Activated naive CD4-positive, alpha-beta T cell treated with anti-CD3 and anti-CD28 coated beads, Interleukin-2, amount 50 U/mL, for 16 hours (primary cell): ENCODE data around the gene HIC2.
"Not testable (repeated sequence)": the region's sequence is repeated elsewhere in the genome, so short reads cannot be mapped to it uniquely, and the experiment has no call there.

Source experiments
- DNase-seq: peaks from one replicate; pipeline ENCODE4 v3.0.0-alpha.2; 2020

Gene HIC2

DNA sequence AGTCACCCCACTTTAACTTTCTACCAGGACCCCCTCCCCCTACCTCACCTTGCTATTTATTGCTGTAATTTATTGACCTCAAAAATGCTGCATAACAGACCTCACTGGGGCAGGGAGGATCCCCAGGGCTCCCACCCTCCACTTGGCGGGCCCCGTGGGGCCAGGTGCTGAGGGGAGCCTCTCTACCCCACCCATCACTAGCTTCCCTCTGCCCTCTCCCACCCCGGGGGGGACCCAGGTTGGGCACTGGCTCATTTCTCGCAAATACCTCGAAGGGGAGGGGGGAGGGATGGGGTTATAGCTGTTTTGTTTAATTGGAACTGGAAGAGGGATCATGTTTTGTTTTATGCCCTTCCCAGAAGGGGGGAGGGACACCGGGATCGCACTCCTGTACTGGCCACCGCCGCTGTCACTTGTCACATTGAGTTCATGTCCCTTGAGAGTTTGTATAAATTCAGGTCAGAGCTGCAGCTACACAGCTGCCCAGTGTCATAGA lies 33.7 kb downstream of the HIC2 start:
- no peak for DNase-seq

DNA sequence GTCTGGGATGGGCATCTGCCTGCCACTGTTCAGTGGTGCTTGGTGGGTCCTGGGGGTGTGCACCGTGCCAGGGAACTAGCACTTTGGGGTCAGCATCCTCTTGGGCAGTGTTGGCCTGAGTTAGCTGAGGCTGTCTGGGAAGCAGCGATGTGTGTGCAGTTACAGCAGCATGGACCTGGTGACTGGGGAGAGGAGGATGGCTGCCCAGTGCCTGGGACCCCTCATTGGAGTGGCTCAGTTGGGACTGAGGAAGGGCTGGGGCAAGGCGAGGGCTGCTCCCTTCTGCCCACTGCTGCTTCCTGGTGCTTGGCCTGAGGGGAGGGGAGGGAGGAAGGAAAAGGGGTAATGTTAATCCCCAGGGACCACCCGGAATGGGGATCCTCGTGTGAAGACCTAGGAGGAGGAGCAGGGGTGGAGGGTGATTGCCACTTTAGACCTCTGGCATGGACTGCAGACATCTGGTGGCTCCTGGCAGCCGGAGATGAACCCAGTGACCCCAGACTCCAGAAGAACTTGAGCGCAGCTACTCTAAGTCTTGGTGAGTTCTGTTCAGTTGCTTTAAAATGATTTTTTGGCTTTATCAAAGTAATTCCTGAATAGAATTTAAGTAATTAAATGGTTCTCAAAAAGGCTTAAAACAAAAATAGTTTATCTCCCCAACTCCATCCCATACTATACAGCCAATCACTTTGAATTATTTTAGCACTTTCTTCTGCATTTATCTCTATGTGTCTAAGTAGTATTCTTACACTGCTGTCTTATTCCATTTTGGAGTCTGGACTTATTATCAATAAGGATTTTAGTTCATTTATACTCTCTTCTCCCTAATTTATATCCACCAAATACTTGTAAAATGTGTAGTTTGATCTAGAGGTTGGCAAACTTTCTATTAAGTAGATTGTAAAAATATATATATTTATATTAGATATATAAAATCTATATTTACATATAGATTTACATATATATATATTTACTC lies 34.7 kb downstream of the HIC2 start:
- DNase-seq = peak; percentile 1

DNA sequence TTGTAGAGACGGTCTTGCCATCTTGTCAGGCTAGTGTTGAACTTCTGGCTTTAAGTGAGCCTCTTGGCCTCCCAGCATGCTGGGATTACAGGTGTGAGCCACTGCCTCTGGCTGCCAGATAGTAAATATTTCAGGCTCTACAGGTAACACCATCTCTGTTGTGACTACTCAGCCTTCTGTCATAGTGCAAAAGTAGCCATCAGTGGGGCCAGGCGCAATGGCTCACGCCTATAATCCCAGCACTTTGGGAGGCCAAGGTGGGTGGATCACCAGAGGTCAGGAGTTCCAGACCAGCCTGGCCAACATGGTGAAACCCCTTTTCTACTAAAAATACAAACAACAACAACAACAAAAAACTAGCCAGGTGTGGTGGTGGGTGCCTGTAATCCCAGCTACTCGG lies 35.5 kb downstream of the HIC2 start:
- not testable (repeated sequence) for DNase-seq

DNA sequence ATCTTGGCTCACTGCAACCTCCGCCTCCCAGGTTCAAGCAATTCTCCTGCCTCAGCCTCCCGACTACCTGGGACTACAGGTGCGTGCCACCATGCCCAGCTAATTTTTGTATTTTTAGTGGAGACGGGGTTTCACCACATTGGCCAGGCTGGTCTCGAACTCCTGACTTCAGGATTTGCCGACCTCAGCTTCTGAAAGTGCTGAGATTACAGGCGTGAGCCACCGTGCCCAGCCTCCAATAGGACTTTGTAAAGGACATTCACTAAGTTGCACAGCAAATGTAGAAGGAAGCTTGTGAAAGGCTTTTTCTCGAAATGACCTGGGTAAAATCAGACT lies 37.8 kb downstream of the HIC2 start:
- DNase-seq = not testable (repeated sequence)

DNA sequence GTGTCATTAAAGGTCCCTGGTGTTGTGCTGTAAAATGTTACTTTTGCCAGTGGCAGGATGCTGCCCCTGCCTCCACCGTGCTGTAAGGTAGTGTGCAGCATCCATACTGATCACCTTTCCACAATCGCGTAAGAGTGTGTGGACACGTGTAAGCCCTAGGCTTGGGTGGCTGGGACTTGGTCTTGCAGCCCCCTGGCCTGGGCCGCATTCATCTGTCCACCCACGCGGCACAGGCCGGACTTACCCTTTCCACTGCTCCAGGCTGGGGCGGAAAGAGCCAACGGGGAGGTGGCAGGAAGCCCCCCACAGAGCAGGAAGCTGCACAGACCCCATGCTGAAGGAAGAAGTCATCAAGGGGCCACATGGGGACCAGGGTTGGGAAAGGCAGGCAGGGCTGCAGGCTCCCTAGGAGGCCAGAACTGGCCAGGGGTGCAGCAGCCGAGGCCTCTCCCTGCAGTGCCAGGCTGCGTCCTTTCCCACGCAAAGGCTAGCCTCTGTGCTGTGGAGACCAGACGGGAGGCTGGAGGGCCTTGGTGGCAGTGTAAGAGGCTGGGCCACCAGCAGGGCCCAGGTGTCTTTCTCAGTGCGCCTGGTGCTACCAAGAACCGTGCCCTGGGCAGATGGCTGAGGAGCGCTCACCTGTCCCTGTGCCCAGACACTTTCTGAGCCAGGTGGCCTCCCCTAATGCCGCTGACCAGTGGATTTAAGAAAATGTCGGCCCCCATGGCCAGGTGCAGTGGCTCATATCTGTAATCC lies 38.3 kb downstream of the HIC2 start:
- DNase-seq = no peak

DNA sequence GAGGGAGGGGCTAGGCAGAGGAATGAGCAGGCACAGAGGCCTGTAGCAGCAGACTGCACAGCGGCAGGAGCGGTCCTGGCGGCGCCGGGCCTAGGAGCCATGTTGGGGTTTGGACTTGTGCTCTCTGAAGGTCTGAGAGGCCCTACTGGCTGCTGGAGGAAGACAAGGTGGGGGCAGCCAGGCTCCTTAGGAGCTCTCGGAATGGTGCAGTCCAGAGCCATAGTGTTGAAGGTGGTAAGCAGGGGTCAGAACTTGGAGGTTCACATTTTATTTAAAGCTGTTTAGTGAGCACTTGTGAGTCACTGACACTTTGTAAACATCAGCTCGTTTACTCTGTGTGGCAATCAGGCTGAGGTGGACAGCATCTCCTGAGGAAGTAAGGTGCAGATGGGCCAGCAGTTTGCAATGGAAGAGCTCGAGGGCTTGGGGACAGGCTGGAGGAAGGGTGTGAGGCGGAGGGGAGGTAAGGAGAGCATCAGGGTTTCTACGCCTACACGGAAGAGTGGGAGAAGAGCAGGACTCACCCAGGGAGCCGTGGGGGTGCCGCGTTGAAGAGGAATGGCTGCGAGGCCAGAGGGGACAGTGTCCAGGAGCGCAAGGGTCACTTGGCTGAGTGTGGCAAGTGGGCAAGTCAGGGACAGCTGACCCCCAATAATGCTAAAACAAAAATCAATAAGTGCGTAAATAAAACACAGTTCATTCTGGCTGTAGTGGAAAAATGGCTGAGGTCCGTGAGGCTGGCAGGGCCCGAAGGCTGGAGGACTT lies 40.0 kb downstream of the HIC2 start:
- DNase-seq = no peak

DNA sequence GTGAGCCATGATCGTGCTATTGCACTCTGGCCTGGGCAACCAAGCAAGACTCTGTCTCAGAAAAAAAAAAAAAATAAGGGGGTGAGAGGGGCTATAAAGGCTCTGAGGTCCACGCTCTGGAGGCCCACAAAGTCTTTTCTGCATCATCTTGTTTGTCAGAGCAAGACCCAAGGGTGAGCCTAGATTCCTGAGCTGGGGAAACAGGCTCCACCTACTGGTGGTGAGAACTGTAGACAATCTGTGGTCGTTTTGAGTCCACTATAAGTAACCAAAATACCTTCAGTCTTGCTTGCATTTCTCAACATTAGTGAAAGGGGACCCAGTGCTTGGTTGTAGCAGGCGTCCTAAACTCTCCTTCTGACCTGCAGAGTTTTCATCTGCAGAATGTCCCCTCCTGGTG lies 45.5 kb downstream of the HIC2 start:
- DNase-seq = not testable (repeated sequence)

DNA sequence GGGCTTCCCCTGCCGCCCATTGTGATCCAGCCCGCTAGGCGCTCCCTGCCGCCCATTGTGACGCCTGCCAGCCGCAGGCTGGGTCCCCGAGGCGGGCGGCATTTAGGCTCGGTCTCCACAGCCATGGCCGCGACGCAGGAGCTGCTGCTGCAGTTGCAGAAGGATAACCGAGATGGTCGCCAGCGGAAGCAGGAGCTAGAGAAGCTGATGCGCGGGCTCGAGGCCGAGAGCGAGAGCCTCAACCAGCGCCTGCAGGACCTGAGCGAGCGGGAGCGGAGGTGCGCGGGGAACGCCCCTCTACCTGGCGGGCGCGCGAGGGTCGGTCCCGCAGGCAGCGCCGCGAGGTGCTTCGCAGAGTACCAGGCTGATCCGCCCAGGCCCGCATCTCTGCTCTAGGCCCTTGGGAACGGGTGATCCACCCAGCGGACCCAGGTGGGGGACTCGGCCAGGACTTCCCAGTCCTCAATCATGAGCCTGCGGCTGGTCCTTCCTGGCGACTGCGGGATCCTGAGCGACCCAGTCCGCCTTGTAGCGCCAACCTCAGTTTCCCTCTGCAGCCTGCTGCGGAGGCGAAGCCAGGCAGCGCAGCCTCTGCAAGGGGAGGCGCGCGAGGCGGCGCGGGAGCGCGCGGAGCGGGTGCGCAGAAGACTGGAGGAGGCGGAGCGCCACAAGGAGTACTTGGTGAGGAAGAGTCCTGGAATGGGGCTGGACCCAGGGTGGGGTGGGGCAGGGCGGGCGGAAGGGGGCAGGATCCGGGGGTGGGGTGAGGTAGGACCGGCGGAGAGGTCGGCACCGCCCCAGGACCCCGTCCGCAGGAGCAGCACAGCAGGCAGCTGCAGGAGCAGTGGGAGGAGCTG lies 50.4 kb downstream of the HIC2 start, which contains the start of gene TMEM191C:
Gene TMEM191C, plus strand, starts transcription at position 51 of the 857 bp plus-strand sequence. Its CDS starts 73 bp downstream, at position 124.
- not testable (repeated sequence) for DNase-seq

DNA sequence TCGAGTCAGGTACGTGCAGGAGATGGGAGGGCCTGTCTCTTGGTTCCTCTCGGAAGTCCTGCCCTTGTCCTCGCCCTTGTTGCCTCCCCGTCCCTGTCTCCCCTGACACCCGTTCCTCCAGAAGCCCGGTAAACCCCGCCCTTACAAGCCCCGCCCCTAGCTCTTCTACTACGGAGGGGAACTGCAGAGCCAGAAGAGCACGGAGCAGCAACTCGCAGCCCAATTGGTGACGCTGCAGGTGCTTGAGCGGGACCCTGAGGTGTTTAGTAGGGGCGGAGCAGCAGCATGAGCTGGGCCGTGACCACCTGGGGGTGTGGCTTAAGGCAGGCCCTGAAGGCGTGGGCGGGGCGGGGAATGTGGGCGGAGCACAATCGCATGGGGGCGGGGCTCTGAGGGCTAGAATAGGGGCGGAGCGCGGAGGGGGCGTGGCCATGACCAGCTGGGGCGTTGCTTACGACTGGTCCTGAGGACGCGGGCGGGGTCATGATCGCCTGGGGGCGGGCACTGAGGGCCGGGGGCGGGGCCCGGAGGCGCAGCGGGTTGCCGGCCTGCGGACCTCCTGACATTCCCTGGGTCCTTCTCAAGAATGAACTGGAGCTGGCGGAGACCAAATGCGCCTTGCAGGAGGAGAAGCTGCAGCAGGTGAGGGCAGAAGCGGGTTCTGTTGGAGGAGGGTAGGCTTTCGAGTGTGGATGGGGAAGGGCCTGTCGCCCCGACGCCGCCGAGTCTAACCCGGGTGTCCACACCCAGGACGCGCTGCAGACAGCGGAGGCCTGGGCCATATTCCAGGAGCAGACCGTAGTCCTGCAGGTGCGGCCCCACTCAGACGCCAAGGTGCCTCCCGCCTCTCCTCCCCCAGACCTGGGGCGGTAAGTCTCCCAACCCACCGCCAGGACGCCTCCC lies 51.3 kb downstream of the HIC2 start:
- DNase-seq = peak; percentile 90

DNA sequence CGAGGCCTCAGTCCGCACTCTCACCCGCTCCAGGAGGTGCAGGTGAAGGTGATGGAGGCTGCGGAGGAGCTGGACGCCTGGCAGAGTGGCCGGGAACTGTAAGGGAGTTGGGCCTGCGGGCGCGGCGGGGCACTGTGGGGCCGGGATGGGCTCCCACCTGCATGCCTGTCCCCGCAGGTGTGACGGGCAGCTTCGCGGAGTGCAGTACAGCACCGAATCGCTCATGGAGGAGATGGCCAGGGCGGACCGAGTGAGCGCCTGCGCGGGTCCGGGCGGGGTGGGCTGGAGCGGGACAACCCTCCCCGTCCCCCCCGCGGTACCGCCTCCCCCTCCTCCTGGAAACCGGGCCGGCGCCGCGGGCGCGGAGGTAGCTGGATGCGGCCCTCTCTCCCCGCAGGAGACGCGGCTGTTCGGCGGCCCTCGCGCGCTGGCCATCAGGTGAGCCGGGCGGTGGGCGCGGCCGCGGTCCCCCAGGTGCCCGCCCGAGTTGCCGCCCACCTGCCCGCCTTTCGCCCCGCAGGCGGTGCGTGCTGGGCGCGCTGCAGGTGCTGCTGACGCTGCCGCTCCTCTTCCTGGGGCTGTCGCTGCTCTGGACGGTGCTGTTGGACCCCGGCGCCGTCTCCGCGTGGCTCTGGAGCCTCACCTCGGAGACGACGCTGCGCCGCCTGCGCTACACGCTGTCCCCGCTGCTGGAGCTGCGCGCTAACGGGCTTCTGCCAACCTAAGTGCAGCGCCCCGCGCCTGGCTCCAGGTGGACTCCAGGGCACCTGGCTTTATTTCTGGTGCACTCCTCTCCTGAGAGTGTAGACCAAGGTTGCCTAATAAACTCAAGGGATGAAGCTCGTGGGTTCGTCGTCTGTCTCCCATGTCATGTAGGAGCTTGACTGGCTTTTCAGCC lies 52.2 kb downstream of the HIC2 start:
- not testable (repeated sequence) for DNase-seq

DNA sequence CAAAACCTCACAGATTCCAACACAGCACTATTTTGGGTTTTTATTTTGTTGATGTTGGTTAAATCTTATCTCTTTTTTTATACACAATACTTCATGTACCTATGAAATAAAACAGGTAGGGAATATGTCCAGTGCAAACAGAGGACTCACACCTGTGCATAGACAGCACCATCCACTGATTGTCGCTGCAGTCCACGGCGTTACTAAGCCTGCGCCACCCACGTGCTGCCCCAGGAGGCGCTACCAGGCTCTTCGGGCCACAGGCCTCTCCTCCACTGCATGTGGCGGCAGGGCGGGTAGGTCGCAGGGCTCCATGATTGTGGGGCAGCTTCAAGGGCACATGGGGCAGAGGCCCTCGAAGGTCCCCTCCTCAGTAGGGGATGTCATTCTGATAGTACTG lies 55.8 kb downstream of the HIC2 start:
- DNase-seq = not testable (repeated sequence)

DNA sequence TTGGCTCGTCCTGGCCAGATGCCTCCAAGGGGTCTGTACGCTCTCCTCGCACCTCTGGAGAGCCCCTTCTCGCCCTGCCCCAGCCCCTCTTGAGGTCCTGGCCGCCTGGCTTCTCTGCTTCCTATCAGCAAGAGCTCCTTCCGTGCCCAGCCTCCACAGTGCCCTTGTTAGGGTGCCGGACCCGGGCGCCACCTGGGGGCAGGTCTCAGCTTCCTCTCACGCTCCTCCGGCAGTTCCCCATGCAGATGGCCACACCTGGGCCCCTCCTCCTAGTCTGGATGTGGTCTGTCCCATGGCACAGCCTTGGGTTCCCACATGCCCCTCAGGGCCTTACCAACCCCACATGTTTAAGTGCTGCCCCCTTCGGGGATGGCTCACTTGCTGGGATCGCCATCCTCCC lies 56.5 kb downstream of the HIC2 start:
- not testable (repeated sequence) for DNase-seq

DNA sequence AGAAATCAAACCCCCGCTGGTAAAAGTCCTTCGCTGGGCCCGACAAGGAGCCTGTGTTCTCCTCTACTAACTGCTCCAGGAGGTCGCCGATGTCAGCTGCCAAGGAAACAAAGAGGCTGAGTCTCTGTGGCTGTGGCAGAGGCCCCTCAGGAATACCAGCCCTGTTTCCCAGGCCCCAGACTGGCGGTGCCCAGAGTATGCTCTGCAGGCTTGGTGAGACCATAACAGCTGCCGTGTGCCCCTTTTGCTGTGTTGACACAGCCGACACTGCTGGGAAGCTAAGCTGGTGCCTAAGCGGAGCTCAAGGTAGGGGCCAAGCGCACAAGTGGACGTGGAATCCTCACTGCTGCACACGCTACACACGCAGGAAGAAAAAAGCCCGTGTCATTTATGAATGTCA lies 66.9 kb downstream of the HIC2 start:
- not testable (repeated sequence) for DNase-seq

DNA sequence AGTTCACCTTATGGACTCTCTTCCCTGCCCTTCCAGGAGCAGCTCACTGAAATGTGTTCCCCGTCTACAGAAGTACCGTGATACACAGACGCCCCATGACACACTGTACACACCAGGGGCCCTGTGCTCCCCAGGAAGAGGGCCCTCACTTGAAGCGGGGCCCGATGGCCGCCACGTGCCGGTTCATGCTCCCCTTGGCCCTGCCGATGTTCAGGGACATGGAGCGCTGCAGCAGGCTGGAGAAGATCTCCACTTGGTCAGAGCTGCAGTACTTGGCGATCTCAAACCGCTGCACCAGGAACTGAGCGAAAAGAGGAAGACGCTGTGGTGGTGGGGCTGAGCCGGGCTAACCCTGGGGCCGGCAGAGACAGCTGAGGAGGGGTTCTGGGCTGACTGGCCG lies 70.6 kb downstream of the HIC2 start:
- DNase-seq = not testable (repeated sequence)

DNA sequence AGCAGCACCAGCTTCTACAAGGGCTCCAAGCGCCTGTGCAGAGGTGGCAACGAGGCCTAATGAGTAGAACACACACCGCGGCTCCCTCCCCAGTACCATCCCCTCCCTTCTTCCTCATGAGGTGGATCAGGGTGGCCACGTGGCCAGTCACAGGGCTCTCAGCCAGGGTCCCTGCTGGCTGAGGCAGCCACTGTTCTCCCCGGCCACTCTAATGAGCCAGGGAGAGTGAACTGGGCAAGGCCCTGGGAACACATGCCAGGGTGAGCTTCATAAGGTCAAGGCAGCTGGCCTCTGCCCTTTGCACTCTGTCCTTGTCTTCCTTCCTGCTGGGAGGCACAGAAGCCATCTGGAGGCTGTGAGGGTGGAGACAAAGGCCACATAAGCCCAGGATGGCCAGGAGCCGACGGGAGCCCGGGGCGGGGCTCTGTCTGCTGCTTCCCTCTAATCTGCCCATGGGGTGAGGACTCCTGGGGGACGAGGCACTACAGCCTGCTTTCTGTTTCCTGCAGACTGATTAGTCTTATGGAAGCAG lies 72.0 kb downstream of the HIC2 start:
- not testable (repeated sequence) for DNase-seq

DNA sequence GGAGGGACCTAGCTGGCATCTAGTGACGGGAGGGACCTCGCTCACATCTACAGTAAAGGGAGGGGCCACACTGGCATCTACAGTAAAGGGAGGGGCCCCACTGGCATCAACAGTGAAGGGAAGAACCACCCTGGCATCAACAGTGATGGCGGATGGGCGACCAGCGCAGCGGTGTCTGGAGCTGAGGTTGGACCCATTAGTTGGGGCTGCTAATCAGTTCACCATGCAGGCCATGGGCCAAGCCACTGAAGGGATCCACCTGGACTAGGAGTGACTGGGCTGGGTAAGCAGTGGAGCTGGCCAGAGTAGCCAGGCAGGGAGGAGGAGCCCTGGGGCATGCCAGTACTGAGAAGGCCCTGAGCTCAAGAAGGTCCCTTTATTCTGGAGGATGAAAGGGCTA lies 73.4 kb downstream of the HIC2 start:
- DNase-seq = not testable (repeated sequence)

DNA sequence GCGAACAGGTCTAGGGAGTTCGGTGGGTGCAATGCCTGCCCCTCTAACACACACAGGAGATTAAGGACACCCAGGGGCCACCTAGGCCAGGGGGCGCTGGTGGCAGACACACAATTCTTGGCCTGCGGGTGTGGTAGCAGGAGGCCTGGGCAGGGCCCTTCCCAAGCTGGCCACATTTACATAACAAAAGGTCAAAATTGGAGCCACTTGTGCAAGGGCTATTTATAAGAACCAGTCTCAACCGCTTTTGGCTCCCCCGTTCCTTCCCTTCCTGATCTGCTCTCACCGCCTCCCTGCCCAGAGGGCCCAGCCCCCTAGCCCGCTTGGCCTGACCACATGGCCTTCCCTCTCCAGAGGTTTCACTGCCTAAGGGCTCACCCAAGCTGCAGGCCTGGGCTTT lies 75.1 kb downstream of the HIC2 start:
- DNase-seq = not testable (repeated sequence)

DNA sequence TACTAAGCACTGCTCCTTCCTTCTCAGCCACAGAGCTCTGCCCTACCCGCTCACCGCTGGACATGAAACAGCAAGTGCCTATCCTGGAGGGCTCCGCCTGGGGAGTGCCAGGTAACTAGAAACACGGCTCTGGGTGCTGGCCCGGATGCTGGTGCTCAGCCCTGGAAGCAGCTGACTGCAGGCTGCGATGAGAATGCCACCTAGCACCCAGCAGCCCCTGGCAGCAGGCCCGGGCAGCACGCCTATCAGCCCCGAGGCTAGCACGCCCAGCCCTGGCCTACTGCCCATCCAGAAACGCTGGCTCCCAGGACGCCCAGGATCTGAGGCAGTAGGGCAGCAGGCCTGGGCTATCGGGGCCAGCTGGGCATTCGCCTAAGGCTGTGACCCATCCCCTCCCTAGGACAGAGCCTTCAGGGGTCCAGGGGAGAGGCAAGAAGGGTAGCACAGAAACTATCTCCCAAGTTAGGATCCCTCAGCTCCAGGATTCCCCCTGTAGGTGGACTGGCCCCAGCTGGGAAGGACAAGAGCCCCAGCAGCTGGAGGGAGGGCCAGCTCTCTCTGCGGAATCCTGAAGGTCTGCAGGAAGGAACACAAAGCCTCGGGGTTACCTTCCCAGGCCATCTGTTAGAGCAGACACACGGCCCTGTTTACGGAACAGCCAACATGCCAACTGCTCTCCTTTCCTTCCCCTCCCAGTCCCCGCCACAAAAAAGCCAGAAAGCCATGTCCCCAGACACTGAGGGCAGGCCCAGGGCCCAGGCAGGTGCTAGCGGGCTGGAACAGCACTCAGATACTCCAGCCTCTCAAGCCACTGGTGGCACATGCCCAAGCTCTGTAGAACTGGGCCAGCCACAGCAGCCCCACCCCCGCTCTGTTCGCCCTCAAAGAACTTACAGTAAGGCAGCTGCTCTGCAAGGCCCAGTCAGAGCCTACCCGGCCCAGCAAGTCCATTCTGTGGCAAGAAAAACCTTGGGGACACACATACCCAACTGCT lies 76.9 kb downstream of the HIC2 start:
- DNase-seq = not testable (repeated sequence)
